Neural cell (in vitro differentiated cells): Measurements from ENCODE around the gene NEDD4L.

Experiments
- EZH2 ChIP-seq: fragments of 200-600, 300-800 bp; shearing (Covaris generic), sonication (generic); IDR thresholded peaks from 2 replicates; pipeline ENCODE4 v1.6.1; 2014; ENCODE audit warnings: antibody characterized with exemption, low read length, borderline replicate concordance, mild to moderate bottlenecking; ENCODE audit not compliant: insufficient read depth, poor library complexity, severe bottlenecking
- TF ChIP-seq, protein P1 (sequence below): fragments of 450-650 bp; IDR thresholded peaks from 2 replicates; pipeline ENCODE4 v1.5.1; 2014; ENCODE audit warnings: antibody characterized with exemption, mild to moderate bottlenecking, moderate library complexity; ENCODE audit not compliant: poor library complexity, severe bottlenecking

- TF ChIP-seq EZH2, result no peak
- TF ChIP-seq, protein P1, sequence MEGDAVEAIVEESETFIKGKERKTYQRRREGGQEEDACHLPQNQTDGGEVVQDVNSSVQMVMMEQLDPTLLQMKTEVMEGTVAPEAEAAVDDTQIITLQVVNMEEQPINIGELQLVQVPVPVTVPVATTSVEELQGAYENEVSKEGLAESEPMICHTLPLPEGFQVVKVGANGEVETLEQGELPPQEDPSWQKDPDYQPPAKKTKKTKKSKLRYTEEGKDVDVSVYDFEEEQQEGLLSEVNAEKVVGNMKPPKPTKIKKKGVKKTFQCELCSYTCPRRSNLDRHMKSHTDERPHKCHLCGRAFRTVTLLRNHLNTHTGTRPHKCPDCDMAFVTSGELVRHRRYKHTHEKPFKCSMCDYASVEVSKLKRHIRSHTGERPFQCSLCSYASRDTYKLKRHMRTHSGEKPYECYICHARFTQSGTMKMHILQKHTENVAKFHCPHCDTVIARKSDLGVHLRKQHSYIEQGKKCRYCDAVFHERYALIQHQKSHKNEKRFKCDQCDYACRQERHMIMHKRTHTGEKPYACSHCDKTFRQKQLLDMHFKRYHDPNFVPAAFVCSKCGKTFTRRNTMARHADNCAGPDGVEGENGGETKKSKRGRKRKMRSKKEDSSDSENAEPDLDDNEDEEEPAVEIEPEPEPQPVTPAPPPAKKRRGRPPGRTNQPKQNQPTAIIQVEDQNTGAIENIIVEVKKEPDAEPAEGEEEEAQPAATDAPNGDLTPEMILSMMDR, result no peak
These were observed 277.0 kb downstream of the NEDD4L start for GRCh38 chr18:58320907-58321561.
